HG03139 (cell line): Measurements from ENCODE around the gene HIGD2B.
A peak's percentile ranks its signal among the peaks of the same experiment; 100 is the strongest.
"Not testable (repeated sequence)": the region's sequence is repeated elsewhere in the genome, so short reads cannot be mapped to it uniquely, and the experiment has no call there.

ENCODE experiments used
- ATAC-seq: cut with Tn5 transposase; IDR thresholded peaks from one replicate; pipeline ENCODE4 v1.9.1; 2021; ENCODE audit not compliant: unreplicated experiment

Gene HIGD2B, protein sequence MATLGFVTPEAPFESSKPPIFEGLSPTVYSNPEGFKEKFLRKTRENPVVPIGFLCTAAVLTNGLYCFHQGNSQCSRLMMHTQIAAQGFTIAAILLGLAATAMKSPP

GRCh38 chr15:72685925-72686794 is at the start of gene HIGD2B, which contains the start of gene BBS4:
Gene HIGD2B (minus strand): TSS chr15:72686182. CDS start chr15:72676374, 9,808 bp downstream.
Gene BBS4 (plus strand): TSS chr15:72686207. CDS start chr15:72686228, 21 bp downstream.
- ATAC-seq: peak; percentile 92

DNA sequence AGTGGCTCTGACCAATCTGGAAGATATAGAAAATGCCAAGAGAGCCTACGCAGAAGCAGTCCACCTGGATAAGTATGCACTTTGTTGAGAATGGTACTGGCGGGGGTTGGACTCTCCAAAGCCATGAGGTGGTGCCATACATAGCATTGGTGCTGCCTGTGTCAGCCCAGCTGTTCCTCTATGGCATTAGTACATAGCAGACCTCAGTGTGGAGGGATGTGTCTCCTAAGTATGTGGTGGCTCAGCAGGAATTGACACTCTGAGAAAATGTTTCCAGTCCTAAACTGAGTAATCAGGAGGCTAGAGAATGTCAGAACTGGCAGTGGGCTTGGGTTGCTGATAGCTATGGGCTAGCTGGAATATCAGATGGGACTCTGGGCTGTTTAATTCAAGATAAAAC is 49.1 kb upstream of the HIGD2B start:
- ATAC-seq: no peak

- no peak for ATAC-seq
Observed at GRCh38 chr15:72733941-72734738, 48.2 kb upstream of the HIGD2B start.

DNA sequence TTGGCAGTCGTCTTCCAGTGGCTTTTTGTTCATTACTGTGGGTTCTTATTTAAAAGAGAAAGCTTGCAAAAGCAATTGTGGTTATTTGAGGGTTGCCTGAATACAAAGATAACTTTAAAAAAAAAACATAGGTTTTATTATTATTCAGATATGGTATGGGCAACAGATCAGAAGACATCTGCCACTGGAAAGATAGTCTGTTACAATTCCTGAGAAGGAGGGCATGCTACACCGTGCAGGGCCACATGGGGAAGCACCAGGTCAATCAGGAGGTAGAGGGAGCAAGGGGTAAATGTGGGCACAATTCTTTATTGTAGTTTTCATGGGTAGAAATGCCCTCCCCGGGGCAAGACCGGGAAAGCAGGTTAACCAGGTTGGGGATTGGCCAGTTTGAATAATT is 46.5 kb upstream of the HIGD2B start:
- no peak for ATAC-seq

DNA sequence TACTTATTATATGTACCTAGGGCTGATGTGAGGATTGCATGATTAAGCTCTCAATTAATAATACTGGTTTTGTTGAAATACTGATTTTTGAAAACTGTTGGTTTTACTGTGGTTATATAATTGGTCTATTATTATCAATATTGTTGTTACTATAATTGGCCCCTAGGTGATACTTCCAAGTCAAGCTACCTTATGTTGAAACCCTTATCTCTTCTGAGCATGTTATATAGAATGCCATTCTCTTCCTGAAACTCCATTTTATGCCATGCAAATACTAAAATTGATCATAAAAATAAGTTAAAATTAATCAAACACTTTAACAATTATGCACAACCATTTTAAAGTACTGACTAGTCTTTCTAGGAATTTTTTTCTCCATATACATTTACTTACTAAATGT is 46.1 kb upstream of the HIGD2B start:
- ATAC-seq: no peak

DNA sequence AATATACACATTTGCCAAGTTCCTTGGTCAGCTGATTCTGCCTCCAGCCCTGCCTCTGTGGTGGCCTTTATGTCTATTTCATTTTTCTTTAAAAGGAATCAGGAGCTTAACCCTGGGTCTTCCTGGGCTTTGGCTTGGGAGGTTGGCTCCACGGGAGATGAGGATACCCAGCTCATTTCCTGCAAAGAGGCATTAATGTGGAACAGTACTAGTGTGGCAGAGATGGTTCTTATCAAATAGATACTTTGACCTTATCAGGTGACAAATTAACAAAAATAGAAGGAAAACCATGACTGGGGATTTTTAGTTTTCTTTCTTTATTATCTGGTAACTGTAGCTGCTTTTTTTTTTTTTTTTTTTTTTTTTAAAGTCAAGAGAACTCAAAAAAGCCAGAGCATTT is 42.8 kb upstream of the HIGD2B start:
- ATAC-seq: no peak

DNA sequence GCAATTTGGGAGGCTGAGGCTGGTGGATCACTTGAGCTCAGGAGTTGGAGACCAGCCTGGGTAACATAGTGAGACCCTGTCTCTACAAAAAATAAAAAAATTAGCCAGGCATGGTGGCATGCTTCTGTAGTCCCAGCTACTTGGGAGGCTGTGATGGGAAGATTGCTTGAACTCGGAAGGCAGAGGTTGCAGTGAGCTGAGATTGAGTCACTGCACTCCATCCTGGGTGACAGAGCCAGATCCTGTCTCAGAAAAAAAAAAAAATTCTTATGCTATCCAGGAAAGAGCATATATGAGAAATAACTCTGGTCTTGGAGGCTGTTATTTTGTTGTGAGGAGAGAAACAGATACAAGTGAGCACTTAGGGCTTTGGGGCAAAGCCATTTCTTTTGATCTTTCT is 42.3 kb upstream of the HIGD2B start:
- not testable (repeated sequence) for ATAC-seq

GRCh38 chr15:72727154-72727553 is 41.2 kb upstream of the HIGD2B start:
- ATAC-seq: no peak

GRCh38 chr15:72725851-72726250 is 39.9 kb upstream of the HIGD2B start:
- ATAC-seq: not testable (repeated sequence)

GRCh38 chr15:72725446-72725845 is 39.5 kb upstream of the HIGD2B start:
- ATAC-seq: no peak

- ATAC-seq: no peak
Observed at GRCh38 chr15:72724028-72724427, 38.0 kb upstream of the HIGD2B start.

GRCh38 chr15:72722071-72722696 is 36.2 kb upstream of the HIGD2B start:
- ATAC-seq: no peak

DNA sequence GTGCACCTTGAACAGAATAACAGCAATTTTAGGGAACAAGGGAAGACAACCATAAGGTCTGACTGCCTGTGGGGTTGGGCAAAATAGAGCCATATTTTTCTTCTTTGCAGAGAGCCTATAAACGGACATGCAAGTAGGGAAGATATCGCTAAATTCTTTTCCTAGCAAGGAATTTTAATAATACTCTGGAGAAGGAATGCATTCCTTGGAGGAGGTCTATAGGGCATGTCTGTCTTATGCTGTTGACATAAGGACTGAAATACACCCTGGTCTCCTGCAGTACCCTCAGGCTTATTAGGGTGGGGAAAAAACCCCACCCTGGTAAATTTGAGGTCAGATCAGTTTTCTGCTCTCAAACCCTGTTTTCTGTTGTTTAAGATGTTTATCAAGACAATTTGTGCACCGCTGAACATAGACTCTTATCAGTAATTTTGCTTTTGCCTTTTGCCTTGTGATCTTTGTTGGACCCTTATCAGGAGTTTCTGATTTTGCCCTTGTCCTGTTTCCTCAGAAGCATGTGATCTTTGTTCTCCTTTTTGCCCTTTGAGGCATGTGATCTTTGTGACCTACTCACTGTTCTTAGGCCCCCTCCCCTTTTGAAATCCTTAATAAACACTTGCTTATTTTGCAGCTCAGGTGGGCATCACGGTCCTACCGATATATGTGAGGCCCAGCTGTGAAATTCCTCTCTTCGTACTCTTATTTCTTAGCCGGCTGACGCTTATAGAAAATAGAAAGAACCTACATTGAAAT is 22.7 kb upstream of the HIGD2B start:
- ATAC-seq: not testable (repeated sequence)

- no peak for ATAC-seq
Observed at GRCh38 chr15:72706266-72706665, 20.3 kb upstream of the HIGD2B start.

- ATAC-seq: no peak
Observed at GRCh38 chr15:72700076-72700475, 14.1 kb upstream of the HIGD2B start.

- ATAC-seq: no peak
Observed at GRCh38 chr15:72698938-72699337, 13.0 kb upstream of the HIGD2B start.

DNA sequence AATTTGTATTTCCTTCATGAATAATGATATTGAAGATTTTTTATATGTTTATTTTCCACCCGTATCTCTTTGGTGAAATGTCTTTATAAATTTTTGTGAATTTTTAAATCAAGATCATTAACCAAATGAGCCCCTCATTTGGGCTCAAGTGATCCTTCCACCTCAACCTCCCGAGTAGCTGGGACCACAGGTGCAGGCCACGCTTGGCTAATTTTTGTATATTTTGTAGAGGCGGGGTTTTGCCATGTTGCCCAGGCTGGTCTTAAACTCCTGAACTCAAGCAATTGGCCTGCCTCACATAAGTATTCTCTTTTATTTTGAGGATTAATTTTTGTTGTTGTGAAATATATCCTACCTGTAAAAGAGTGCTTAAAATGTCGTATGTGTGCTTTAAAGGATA is 5.0 kb upstream of the HIGD2B start:
- no peak for ATAC-seq

GRCh38 chr15:72688697-72689096 is 2.7 kb upstream of the HIGD2B start:
- ATAC-seq: no peak

DNA sequence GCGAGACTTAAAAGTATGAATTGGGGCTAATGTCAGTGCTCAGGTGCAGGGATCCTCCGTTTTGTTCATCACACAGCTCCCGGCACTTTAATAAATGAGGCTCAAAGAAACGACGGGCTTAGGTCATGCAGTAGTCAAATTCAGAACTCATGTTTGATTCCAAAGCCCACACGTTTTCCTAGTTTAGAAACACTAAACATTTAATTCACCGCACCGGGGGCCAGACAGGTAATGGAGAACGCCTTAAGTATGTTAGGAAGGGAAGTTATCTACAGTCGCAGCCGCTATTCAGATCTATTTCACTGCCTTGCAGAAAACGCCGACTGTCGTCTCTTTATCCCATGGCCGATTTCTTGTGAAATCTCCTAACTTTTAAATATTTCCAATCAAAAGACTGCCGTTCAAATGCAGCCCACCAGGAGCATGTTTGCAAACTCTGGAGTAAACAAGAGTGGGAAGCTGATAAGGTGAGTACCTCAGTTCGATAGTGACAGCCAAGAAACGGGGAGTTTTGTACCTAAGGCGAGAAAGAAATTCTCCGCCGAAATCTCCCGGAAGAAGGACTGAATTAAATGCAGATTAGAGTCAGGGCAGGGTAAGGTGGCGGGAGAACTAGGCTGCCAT is 569 bp downstream of the HIGD2B start:
- no peak for ATAC-seq

DNA sequence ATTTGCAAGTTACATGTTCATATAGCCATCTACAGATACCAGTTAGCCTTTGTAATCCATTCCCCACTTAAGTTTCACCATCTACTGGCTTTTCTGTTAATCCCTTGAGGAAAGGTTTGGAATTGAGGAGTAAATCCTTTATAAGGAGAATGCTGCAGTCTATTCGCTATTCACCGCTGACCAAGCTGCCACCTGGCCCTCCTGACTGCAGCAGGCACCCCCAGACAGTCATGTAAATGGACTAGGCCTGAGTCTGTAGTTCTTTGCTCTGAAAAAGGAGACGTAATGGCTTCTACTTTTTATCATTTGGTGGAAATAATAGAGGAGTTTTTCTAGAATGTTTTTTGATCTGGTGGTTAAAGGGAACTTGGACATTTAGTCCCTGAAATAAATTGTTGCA is 3.2 kb downstream of the HIGD2B start:
- ATAC-seq: no peak
